Panc1 (cell line): ENCODE data around the gene TEPSIN. TPM values are rescaled to one million over a fixed set of nuclear protein-coding genes. Genes with fewer than 3 reads are reported as not detected.

Experiments
- ATAC-seq: fragments of 200-7000 bp; cut with Tn5 transposase; 2 replicates; pipeline ENCODE4 v1.9.1; 2020; ENCODE audit warnings: mild to moderate bottlenecking, moderate library complexity
- BruUV-seq: library from RNA; stranded (reverse); fragments of 400-500 nt; replicated peaks from 2 replicates; lab custom pipeline; 2021; lab: Mats Ljungman, UMichigan
- CTCF ChIA-PET: fragments of 300-600 bp; sonication (Branson Sonifier 250); formaldehyde crosslinking; loops from one replicate; lab custom pipeline; 2022; ENCODE audit warnings: antibody characterized with exemption; lab: Charles Lee
- POLR2A ChIA-PET: fragments of 300-600 bp; sonication (Branson Sonifier 250); formaldehyde crosslinking; loops from one replicate; lab custom pipeline; 2022; ENCODE audit warnings: antibody characterized with exemption; lab: Charles Lee
- DNase-seq: peaks from one replicate; pipeline ENCODE4 v3.0.0-alpha.2; 2010; ENCODE audit warnings: low read depth, low spot score
- H3K27ac ChIP-seq: 2 replicates; pipeline ENCODE4 v1.5.1; 2011; ENCODE audit warnings: mild to moderate bottlenecking, low read length, inconsistent platforms
- H3K27me3 ChIP-seq: fragments of 200-500 bp; sonication (Bioruptor generic); 2 replicates; pipeline ENCODE4 v1.6.0; 2014; ENCODE audit warnings: low read length, inconsistent platforms; ENCODE audit not compliant: control insufficient read depth, insufficient read depth
- H3K36me3 ChIP-seq: fragments of 200-500 bp; sonication (Bioruptor generic); 2 replicates; pipeline ENCODE4 v1.5.1; 2014; ENCODE audit warnings: inconsistent platforms, mild to moderate bottlenecking, low read length, moderate library complexity; ENCODE audit not compliant: control insufficient read depth, insufficient read depth
- H3K4me1 ChIP-seq: 2 replicates; pipeline ENCODE4 v1.5.1; 2011; ENCODE audit warnings: inconsistent platforms, mild to moderate bottlenecking, low read length, moderate library complexity; ENCODE audit not compliant: control insufficient read depth, insufficient read depth
- H3K4me3 ChIP-seq, 2 experiments: 2 replicates each; pipeline ENCODE4 v1.5.1; 2011 to 2012; ENCODE audit warnings: low read depth in 2 of 2, low read length in 2 of 2, mild to moderate bottlenecking in 2 of 2, inconsistent platforms in 1 of 2, moderate library complexity in 1 of 2
- H3K9me3 ChIP-seq: fragments of 200-500 bp; sonication (Bioruptor generic); 2 replicates; pipeline ENCODE4 v1.5.1; 2014; ENCODE audit warnings: low read depth, mild to moderate bottlenecking, inconsistent platforms, low read length, moderate library complexity; ENCODE audit not compliant: control insufficient read depth, insufficient read depth
- POLR2AphosphoS5 ChIP-seq: IDR thresholded peaks from 2 replicates; pipeline ENCODE4 v1.6.1; 2012; ENCODE audit warnings: mild to moderate bottlenecking, low read depth, low read length, moderate library complexity
- SIN3A ChIP-seq: IDR thresholded peaks from 2 replicates; pipeline ENCODE4 v1.6.1; 2012; ENCODE audit warnings: low read depth, mild to moderate bottlenecking, low read length, moderate library complexity, borderline replicate concordance; ENCODE audit not compliant: insufficient read depth
- TCF7L2 ChIP-seq: IDR thresholded peaks from 2 replicates; pipeline ENCODE4 v1.6.1; 2011; ENCODE audit warnings: mild to moderate bottlenecking, low read depth, low read length, inconsistent platforms
- in situ Hi-C: cut with HindIII; loops from 2 replicates; pipeline ENCODE4 v1.10.0; 2016; ENCODE audit warnings: low sequenced_read_pairs, low pct_unique_long_range_greater_than_20kb
- intact Hi-C: fragments of 100-400 bp; cut with micrococcal nuclease; formaldehyde crosslinking; loops from one replicate; pipeline ENCODE4 v1.10.0; 2022; ENCODE audit not compliant: unreplicated experiment
- total RNA-seq: library from RNA; stranded (reverse); gene quantifications from one replicate; pipeline ENCODE4 v1.2.1, GENCODE V29; 2021; ENCODE audit not compliant: unreplicated experiment
- TF ChIP-seq, protein P1 (sequence below): fragments of 450-650 bp; IDR thresholded peaks from 2 replicates; pipeline ENCODE4 v1.5.1; 2017; ENCODE audit warnings: mild to moderate bottlenecking
- TF ChIP-seq, protein P2 (sequence below), 2 experiments: IDR thresholded peaks; 2 replicates each; pipeline ENCODE4 v1.6.1; 2011 to 2012; ENCODE audit warnings: low read depth in 2 of 2, control low read depth in 1 of 2, low read length in 1 of 2, mild to moderate bottlenecking in 1 of 2, moderate library complexity in 1 of 2; ENCODE audit not compliant: insufficient read depth in 1 of 2

Gene TEPSIN
- total RNA-seq, 1 experiment from 2014 or later: 44.9 TPM

DNA sequence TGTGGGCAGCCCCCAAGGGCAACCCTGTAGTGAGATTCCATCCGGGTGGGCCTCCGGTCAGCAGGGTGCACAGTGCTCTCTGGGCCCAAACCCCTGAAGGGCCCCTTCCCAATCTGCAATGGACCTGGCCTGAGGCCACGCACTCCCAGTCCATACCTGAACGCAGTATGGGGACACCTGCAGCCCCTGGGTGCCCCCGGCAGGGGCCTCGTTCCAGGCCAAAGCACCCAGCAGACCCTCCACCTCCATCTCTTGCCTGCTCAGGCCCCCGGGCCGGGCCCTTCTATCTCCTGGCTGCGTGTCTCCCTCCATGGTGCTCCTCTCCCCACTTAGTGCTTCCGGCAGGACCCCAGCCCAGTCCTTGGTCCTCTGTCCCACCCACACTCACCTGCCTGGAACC is 55.5 kb downstream of the TEPSIN start:
- TF ChIP-seq SIN3A: no peak
- TF ChIP-seq, protein P1, sequence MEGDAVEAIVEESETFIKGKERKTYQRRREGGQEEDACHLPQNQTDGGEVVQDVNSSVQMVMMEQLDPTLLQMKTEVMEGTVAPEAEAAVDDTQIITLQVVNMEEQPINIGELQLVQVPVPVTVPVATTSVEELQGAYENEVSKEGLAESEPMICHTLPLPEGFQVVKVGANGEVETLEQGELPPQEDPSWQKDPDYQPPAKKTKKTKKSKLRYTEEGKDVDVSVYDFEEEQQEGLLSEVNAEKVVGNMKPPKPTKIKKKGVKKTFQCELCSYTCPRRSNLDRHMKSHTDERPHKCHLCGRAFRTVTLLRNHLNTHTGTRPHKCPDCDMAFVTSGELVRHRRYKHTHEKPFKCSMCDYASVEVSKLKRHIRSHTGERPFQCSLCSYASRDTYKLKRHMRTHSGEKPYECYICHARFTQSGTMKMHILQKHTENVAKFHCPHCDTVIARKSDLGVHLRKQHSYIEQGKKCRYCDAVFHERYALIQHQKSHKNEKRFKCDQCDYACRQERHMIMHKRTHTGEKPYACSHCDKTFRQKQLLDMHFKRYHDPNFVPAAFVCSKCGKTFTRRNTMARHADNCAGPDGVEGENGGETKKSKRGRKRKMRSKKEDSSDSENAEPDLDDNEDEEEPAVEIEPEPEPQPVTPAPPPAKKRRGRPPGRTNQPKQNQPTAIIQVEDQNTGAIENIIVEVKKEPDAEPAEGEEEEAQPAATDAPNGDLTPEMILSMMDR: no peak
- TF ChIP-seq TCF7L2: no peak
- TF ChIP-seq, protein P2, sequence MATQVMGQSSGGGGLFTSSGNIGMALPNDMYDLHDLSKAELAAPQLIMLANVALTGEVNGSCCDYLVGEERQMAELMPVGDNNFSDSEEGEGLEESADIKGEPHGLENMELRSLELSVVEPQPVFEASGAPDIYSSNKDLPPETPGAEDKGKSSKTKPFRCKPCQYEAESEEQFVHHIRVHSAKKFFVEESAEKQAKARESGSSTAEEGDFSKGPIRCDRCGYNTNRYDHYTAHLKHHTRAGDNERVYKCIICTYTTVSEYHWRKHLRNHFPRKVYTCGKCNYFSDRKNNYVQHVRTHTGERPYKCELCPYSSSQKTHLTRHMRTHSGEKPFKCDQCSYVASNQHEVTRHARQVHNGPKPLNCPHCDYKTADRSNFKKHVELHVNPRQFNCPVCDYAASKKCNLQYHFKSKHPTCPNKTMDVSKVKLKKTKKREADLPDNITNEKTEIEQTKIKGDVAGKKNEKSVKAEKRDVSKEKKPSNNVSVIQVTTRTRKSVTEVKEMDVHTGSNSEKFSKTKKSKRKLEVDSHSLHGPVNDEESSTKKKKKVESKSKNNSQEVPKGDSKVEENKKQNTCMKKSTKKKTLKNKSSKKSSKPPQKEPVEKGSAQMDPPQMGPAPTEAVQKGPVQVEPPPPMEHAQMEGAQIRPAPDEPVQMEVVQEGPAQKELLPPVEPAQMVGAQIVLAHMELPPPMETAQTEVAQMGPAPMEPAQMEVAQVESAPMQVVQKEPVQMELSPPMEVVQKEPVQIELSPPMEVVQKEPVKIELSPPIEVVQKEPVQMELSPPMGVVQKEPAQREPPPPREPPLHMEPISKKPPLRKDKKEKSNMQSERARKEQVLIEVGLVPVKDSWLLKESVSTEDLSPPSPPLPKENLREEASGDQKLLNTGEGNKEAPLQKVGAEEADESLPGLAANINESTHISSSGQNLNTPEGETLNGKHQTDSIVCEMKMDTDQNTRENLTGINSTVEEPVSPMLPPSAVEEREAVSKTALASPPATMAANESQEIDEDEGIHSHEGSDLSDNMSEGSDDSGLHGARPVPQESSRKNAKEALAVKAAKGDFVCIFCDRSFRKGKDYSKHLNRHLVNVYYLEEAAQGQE (IDR thresholded peaks at IDR 0.05; ENCODE audit: insufficient read depth in 1 of 2, low read depth in 2 of 2, low read length in 1 of 2): no peak
- no peak for TF ChIP-seq POLR2AphosphoS5
- ATAC-seq: no peak
- Histone ChIP-seq H3K27ac (no peak overlapping the region), H3K4me3 (no peak overlapping the region), H3K27me3 (no peaks in the 10 kb centered on the region), H3K9me3 (no peaks in the 10 kb centered on the region), H3K4me1 (no peaks in the 10 kb centered on the region; the same call in 1 of the 2 replicates), H3K36me3 (no peaks in the 10 kb centered on the region)
- ChIA-PET CTCF (no interaction called here), POLR2A (no interaction called here)
- no TSS peak for BruUV-seq
- intact Hi-C loops (loop anchor here (5.0 kb wide), 1 partner anchor 41 kb away; no protein-coding TSS in a partner anchor), in situ Hi-C loops (no loop called here)
- DNase-seq: no peak

DNA sequence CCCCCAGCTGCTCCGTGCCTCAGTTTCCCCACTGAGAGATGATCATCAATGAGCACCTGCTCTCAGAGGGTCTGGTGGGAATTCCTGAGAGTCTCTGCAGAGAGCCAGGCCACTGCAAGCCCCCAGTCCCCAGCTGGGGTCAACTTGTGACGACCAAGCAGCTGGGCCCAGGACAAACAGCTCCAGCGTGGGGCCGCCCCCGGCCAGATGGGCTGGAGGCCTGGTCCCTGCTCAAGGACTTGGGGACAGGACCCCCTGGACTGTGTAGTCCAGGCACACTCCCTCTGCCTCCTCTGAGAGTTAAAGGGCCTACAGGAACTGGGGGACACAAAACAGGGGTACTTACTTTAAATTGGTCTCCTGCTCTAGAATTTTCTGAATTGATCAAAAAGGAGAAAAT is 56.3 kb downstream of the TEPSIN start:
- TF ChIP-seq POLR2AphosphoS5 (no peak), TCF7L2 (no peak), SIN3A (no peak)
- TF ChIP-seq, protein P1: no peak
- TF ChIP-seq, protein P2 (IDR thresholded peaks at IDR 0.05; ENCODE audit: insufficient read depth in 1 of 2, low read depth in 2 of 2, low read length in 1 of 2): no peak
- POLR2A ChIA-PET: no interaction called here
- H3K27me3 ChIP-seq: no peaks in the 10 kb centered on the region
- H3K27ac ChIP-seq: no peak overlapping the region
- no peaks in the 10 kb centered on the region for H3K9me3 ChIP-seq
- no peak overlapping the region for H3K4me3 ChIP-seq
- H3K36me3 ChIP-seq: no peaks in the 10 kb centered on the region
- ATAC-seq (no peak), DNase-seq (no peak)
- BruUV-seq: no TSS peak
- no peaks in the 10 kb centered on the region; the same call in 1 of the 2 replicates for H3K4me1 ChIP-seq
- CTCF ChIA-PET: no interaction called here
- in situ Hi-C loops: no loop called here
- intact Hi-C loops: loop anchor here (5.0 kb wide), 1 partner anchor 40 kb away; no protein-coding TSS in a partner anchor
